ENCODE data around the gene QPRT. TPM values are rescaled to one million over a fixed set of nuclear protein-coding genes. Genes with fewer than 3 reads are reported as not detected.

The QPRT gene
- total and polyA plus RNA-seq, 2 of the 13 experiments (the other 11 are each of a cell fraction or from before 2014, with no cell fraction given): 130 to 218 TPM

GRCh38 chr16:29720703-29721102 is 41.7 kb downstream of the QPRT start (continued):
- no peak for TF ChIP-seq ZSCAN21 (CRISPR knock-in tag; IDR thresholded peaks at IDR 0.05; ENCODE audit: borderline replicate concordance)
- TF ChIP-seq ZNF687 (CRISPR knock-in tag; IDR thresholded peaks at IDR 0.05): no peak
- TF ChIP-seq GABPA (IDR thresholded peaks at IDR 0.05; ENCODE audit: low read depth, low read length): no peak
- TF ChIP-seq GABPA (CRISPR knock-in tag; IDR thresholded peaks at IDR 0.05; ENCODE audit: low read depth): no peak
- peak; percentile 49 for TF ChIP-seq ZNF574 (CRISPR knock-in tag; IDR thresholded peaks at IDR 0.05)
- TF ChIP-seq PATZ1 (CRISPR knock-in tag; IDR thresholded peaks at IDR 0.05): no peak
- TF ChIP-seq ZNF556 (CRISPR knock-in tag; IDR thresholded peaks at IDR 0.05; ENCODE audit: borderline replicate concordance): no peak
- no peak for TF ChIP-seq MEIS1 (CRISPR knock-in tag; IDR thresholded peaks at IDR 0.05; ENCODE audit: borderline replicate concordance)
- TF ChIP-seq AGO2 (optimal IDR thresholded peaks at IDR 0.05; ENCODE audit: low read depth, low read length): no peak
- TF ChIP-seq FOXO1 (CRISPR knock-in tag; IDR thresholded peaks at IDR 0.05): peak; percentile 23; the same call in 1 of the 2 replicates
- TF ChIP-seq ZNF75D (CRISPR knock-in tag; IDR thresholded peaks at IDR 0.05; ENCODE audit: borderline replicate concordance): no peak
- TF ChIP-seq SALL2 (CRISPR knock-in tag; IDR thresholded peaks at IDR 0.05): no peak
- TF ChIP-seq ZNF704 (CRISPR knock-in tag; IDR thresholded peaks at IDR 0.05; ENCODE audit: borderline replicate concordance): no peak
- TF ChIP-seq SP4 (CRISPR knock-in tag; IDR thresholded peaks at IDR 0.05): 0 out of 2 replicates have a peak, but pooled peaks have one; percentile 5
- no peak for TF ChIP-seq LCORL (IDR thresholded peaks at IDR 0.05)
- TF ChIP-seq LCORL (CRISPR knock-in tag; IDR thresholded peaks at IDR 0.05): 0 out of 2 replicates have a peak, but pooled peaks have one; percentile 11
- no peak for TF ChIP-seq ZZZ3 (CRISPR knock-in tag; IDR thresholded peaks at IDR 0.05; ENCODE audit: borderline replicate concordance)
- no peak for TF ChIP-seq SMAD3 (CRISPR knock-in tag; IDR thresholded peaks at IDR 0.05)
